GM19099 (cell line): Measurements from ENCODE around the gene IRF4.

Source experiments
- POLR2A ChIP-seq: IDR thresholded peaks from 3 replicates; pipeline ENCODE4 v1.6.1; 2011; ENCODE audit warnings: low read depth; ENCODE audit not compliant: insufficient read length; ENCODE audit errors: extremely low read depth

Gene IRF4

DNA sequence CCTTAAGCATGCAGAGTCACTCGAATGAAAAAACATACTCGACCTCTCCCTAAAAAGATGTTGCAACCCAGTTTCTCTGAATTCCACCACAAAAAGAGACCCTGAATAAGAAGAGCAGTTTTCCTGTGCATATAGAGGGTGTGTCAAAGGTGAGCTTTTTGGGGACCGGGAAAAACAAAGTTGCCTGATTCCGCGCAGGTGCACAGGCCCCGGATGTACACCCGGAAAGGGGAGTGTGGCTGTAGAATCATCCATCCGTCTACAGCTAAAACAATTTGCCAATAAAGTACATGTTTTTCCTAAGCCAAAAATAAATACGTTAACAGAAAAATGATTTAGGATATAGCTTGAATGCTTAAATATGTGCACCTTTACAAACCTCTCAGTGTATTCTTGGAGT lies 41.2 kb upstream of the IRF4 start:
- TF ChIP-seq POLR2A: no peak

DNA sequence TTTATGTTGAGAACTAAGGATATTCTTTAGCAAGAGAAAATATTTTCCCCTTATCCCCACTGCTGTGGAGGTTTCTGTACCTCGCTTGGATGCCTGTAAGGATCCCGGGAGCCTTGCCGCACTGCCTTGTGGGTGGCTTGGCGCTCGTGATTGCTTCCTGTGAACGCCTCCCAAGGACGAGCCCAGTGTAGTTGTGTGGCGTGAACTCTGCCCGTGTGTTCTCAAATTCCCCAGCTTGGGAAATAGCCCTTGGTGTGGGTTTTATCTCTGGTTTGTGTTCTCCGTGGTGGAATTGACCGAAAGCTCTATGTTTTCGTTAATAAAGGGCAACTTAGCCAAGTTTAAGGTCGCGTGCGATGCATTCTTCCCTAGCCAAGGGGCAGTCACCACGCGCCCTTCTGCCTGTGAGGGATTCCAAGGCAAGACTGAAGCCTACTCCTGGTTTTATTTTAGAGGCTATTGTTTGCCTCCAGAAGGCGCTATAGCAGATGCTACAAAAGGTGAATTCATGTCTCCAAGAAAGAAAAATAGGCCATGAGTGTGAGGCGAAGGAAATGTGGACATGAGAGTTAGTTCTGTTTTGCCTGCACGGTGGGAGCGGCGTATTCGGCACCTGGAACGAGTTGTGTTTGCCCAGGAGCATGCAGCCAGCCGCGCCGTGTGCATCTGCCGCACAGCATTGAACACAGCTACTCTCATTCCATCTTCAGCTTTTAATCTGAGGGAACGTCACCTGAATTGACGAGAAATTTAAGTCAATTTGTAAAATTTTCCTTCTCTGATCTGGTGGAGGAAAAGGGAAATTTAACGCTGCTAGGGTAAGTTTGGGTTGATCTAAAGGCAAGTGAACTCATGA lies 40.3 kb upstream of the IRF4 start:
- no peak for TF ChIP-seq POLR2A

DNA sequence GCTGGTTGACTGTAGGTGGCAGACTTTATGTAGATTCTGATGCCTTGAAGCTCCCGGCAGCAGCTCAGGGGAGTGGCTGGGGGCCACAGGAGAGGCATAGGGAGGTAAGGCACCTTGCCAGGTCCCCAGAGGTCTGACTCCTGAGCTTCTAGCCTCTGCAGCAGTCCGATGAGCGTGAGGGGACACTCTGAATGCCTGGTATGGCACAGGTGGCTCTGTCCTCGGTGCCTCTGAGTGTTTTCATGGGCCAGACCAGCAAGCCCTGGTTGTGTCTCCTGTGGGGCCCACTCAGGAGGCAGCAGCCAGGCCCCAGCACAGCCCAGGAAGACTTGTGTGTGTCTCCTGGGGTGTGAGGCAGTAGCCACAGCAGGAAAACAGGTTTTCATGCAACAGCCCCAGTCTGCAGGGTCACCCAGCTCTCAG lies 39.7 kb upstream of the IRF4 start:
- TF ChIP-seq POLR2A: no peak

DNA sequence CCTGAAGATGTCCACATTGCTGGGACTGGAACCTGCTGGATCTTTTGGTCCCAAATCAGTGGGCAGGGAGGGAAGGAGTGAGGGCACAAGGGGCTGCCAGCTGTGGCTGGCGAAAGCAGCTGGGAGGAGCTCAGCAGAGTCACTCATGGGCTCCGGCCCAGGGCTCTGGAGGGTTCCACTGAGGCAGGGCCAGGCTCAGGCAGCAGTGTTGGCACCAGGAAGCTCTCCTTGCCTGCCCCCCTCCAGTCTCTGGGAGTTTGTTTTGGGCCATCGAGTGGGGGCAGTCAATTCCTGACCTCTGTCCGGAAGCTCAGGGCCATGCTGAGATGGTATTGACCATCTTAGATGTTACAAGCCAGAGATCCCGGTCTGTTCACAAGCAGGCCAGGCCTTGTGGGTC lies 39.1 kb upstream of the IRF4 start:
- TF ChIP-seq POLR2A: no peak

DNA sequence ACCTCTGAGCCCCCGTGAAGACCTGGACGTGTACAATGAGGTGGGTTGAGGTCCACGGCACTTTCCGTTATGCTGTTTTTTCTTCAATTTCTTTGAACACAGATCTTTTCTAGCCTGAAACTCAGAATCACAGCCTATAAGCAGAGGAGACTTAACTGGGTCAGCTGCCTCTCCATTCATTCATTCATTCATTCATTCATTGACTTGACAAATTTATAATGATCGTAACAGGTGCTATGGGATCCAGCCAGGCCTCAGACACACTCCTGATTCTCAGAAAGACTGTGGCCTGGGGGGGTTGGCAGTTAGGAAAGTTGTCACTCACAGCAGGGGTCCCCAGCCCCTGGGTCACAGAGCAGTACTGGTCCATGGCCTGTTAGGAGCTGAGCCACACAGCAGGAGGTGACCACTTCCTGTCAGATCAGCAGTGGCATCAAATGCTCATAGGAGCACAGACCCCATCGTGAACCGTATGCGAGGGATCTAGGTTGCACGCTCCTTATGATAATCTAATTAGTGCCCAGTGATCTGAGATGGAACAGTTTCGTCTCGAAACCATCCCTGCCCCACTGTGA lies 38.6 kb upstream of the IRF4 start:
- no peak for TF ChIP-seq POLR2A

DNA sequence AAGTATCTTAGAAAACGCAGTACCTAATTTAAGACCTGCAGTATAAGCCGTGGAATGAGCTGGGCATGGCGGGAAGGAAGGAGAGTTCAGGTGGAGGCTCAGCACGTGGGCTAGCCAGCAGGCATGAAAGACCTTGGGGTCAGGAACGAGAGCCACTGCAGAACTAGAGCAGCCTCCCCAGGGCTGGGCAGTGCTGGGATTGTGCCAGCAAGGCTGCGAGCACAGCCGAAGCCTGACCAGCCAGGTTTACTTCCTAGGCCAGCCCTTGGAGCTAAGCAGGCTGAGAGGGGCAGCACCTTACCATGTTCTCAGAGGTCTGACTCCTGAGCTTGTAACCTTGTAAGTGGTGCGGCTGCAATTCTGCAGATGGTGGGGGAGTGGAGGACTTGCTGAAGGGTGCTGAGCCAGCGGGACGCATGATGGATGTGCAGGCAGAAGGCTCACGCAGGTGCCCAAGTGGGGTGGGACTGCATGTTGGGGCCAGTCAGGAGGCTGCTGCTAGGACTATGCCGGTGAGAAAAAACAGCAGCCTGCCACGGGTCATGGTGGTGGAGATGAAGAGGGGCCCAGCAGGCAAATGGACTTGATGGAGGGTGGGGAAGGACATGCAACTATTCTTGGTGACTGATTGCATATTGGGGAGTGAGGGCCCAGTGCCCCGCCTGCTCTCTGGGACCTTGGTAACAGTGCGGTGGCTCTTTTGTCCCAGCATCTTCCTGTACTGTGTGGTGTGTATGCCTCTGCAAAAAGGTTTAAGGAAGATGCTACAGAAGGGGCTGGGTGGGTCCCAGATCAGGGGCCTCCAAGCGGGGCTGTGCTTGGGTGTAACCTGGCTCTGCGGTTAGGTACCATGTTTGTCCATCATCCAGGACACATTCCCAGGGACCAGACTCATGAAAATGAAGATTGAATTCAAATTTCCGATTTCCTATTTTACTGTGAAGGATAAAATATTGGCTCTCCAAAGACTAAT lies 37.6 kb upstream of the IRF4 start:
- TF ChIP-seq POLR2A: no peak

DNA sequence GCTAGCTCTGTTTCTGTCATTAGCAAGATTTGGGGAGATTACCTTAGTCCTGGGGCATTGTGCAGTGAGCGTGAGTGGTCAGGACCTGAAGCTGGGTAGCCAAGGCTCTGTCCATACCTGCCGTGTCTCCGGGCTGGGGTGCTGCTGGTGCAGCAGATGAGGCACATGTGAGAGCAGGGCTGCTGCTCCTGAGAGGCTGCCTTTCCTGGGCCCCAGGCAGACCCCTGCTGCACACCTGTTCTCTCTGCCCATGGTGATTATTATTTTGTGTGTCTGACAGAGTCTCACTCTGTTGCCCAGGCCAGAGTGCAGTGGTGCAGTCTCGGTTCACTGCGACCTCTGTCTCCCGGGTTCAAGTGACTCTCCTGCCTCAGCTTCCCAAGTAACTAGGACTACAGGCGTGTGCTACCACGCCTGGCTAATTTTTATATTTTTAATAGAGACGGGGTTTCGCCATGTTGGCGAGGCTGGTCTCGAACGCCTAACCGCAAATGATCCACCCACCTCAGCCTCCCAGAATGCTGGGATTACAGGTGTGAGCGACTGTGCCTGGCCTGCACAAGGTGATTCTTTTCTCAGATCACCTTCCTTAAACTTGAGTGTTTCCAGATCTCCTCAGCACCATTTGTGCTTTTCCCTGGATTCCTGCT lies 36.8 kb upstream of the IRF4 start:
- TF ChIP-seq POLR2A: no peak

DNA sequence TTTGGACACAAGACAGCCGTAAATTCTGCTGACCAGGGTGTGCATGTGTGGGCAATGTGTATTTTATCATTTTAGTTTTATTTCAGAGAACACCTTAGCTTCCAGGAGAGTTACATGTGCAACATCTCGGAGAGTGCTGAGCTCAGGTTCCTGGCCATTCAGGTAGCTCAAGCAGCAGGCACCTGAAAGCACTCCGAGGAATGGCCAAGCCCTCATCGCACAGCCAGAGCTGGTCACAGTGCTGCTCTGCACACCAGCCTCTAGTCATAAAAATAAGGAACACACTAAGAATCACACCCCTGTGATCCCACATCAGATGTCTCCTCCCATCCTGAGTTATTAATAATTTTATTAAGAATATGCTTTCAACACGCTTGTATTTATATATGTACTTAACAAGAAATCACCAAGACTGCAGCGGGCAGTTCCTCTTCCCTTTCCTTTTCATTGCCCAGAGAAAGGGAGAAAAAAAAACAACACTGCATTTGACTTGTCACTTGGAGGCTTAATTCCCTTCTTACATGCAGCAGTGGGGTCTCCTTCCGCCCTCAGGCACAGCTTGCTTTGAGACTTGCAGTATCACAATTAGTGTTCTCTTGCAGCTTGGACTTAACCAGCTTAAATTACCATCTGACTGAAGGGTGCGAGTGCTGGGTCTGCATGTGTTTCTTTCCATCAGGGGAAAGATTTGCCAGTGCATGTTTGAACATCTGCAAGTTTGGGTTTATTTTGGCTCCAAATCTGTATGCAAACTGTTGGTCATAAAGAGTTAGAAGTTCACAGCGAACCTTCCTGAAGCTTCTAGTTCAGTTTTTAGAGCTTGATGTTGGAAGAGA lies 36.0 kb upstream of the IRF4 start:
- TF ChIP-seq POLR2A: no peak

DNA sequence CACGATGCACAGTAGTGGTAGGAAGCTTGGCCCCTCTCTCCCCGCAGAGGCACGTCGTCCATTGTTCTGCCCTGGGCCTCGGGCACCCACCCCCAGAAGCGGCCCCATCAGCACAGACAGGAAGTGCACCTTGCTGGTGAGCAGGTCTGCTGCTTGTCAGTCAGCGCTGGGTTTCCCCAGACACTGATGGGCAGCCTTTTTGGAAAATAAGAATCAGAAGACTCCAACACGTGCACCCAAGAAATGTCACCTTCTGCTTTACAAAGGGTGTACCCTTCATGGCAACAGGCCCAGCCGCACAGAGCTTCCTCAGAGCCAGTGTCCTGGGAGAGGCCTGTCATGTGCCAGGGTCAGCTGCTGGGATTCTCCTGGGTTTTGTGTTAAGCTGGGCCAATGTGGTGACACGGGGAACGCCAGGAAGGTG lies 34.7 kb upstream of the IRF4 start:
- no peak for TF ChIP-seq POLR2A

DNA sequence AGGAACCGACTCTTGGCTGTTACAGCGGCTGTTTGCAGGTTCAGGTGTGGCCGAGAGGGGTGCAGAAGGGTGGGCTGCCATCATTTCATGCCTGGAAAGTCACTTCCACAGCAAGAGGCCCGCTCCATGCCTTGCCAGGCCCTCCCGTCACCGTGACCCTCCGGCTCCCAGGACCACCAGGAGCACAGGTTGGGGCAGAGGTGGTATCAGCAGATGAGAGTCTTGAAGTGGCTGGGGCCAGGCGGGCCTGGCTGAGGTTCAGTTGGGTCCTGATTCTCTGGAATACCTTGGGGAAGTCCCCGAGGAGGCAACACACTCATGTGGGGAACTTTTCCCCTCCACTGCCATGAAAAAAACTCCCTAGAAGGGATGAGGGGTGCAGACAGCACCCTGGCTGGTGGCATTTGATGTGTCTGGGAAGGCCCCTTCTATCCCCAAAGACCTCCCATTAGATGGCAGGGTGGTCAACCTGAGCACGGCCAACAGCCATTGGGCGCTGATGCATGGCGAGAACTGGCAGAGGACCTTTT lies 34.2 kb upstream of the IRF4 start:
- no peak for TF ChIP-seq POLR2A

DNA sequence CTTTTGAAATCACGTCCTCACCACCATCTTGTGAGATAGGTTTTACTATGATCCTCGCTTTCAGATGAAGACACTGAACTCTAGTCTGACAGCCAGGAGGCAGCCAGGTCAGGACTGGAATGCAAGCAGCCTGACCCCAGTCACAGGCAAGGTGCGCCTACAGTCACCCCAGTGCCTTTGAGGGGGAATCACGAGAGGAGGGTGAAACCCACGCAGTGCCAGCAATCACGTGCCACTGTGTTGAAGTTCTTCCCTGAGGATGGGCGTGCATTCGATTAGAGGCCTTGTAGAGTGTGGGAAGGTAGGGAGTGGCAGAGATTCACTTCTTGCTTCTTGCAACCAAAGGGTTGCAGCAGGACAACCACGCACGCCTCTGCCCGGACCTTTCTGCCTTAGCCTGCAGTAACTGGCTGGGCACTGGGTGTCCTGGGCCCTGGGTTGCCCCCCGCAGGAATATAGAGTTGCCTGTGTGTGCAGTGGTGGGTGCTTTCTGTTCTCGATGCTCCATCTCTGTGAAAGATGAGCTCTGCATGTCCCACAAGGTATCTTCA lies 33.7 kb upstream of the IRF4 start:
- TF ChIP-seq POLR2A: no peak

DNA sequence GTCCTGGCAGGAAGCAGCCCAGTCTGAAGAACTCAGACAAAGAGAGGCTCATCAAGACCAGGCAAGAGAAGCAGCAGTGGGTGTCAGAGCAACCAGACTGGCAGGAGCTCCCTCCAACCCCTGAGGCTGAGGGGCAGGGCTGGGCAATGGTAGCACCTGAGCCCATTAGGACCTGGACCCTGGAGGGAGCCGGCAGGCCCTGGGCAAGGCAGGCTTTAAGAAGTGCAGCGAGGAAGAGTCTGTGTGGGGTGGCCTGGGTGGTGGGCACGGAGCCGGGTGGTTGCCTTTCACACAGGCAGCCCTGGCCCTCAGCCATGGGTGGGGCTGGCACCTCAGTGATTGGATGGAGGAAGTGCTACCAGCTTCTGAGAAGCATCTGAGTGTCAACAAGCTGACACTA lies 33.1 kb upstream of the IRF4 start:
- TF ChIP-seq POLR2A: no peak

DNA sequence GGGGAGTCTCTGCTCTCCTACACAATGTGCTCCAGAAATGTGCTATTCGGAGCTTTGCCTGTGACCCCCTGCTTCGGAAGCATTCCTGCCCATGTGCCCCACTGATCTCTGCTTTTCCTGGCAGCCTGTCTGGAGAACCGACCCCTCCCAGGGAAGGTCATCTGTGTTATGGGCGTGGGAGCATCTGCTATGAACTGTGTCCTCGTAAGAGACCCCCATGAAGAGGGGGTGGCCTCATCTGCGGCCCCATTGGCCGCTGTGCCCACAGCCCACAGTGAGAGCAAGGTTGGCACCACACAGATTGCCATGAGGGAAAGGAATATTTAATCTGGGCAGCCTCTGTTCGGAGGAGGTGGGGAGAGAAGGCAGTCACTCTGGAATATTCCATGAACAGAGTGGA lies 32.7 kb upstream of the IRF4 start:
- no peak for TF ChIP-seq POLR2A
